ENCODE results near the gene OR11G2.

Gene OR11G2

GRCh38 chr14:20176330-20176729 lies 14.4 kb upstream of the OR11G2 start:
- Mint-ChIP-seq H3K4me3 (no peak overlapping the region), H3K27ac (no peak overlapping the region), H3K36me3 (ENCODE audit: low read depth) (no peaks in the 10 kb centered on the region), H3K27me3 (ENCODE audit: low read depth) (no peaks in the 10 kb centered on the region), H3K4me1 (no peaks in the 10 kb centered on the region), H3K9me3 (peaks cover 38% of the 10 kb centered on the region)
- no peak for TF ChIP-seq CTCF (IDR thresholded peaks at IDR 0.05; ENCODE audit: unreplicated experiment in 3 of 3)

- no peak for TF ChIP-seq CTCF (IDR thresholded peaks at IDR 0.05; ENCODE audit: unreplicated experiment in 3 of 3)
- Mint-ChIP-seq H3K36me3 (ENCODE audit: low read depth) (no peaks in the 10 kb centered on the region), H3K27ac (no peak overlapping the region), H3K4me3 (no peak overlapping the region), H3K4me1 (no peaks in the 10 kb centered on the region), H3K27me3 (ENCODE audit: low read depth) (no peaks in the 10 kb centered on the region), H3K9me3 (peaks cover 45% of the 10 kb centered on the region)
These were observed 13.2 kb upstream of the OR11G2 start for GRCh38 chr14:20177433-20177974.

DNA sequence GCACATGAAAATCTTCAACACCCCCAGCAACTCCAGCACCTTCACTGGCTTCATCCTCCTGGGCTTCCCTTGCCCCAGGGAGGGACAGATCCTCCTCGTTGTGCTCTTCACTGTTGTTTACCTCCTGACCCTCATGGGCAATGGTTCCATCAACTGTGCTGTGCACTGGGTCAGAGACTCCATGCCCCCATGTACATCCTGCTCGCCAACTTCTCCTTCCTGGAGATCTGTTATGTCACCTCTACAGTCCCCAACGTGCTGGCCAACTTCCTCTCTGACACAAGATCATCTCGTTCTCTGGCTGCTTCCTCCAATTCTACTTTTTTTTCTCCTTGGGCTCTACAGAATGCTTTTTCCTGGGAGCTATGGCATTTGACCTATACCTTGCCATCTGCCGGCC lies 11.5 kb upstream of the OR11G2 start:
- peaks cover 42% of the 10 kb centered on the region for H3K9me3 Mint-ChIP-seq
- H3K27me3 Mint-ChIP-seq (ENCODE audit: low read depth): no peaks in the 10 kb centered on the region
- no peak overlapping the region for H3K27ac Mint-ChIP-seq
- no peak overlapping the region for H3K4me3 Mint-ChIP-seq
- no peaks in the 10 kb centered on the region for H3K36me3 Mint-ChIP-seq (ENCODE audit: low read depth)
- H3K4me1 Mint-ChIP-seq: no peaks in the 10 kb centered on the region
- no peak for TF ChIP-seq CTCF (IDR thresholded peaks at IDR 0.05; ENCODE audit: unreplicated experiment in 3 of 3)

DNA sequence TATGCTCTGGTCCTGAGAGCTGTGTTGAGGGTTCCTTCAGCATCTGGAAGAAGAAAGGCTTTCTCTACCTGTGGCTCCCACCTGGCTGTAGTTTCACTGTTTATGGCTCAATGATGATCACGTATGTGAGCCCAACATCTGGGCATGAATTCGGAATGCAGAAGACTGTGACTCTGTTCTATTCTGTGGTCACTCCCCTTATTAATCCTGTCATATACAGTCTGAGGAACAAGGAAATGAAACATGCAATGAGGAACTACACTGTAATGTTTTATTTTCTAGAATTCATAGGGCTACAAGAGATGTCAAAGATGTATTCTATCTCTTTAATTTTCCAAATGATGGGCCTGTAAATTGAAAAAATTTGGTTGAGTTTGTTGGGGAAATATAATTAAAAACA lies 10.8 kb upstream of the OR11G2 start:
- Mint-ChIP-seq H3K4me1 (no peaks in the 10 kb centered on the region), H3K27ac (no peak overlapping the region), H3K27me3 (ENCODE audit: low read depth) (no peaks in the 10 kb centered on the region), H3K36me3 (ENCODE audit: low read depth) (no peaks in the 10 kb centered on the region), H3K9me3 (peaks cover 42% of the 10 kb centered on the region), H3K4me3 (no peak overlapping the region)
- no peak for TF ChIP-seq CTCF (IDR thresholded peaks at IDR 0.05; ENCODE audit: unreplicated experiment in 3 of 3)

- Mint-ChIP-seq H3K36me3 (ENCODE audit: low read depth) (no peaks in the 10 kb centered on the region), H3K4me3 (no peak overlapping the region), H3K27me3 (ENCODE audit: low read depth) (no peaks in the 10 kb centered on the region), H3K27ac (no peak overlapping the region), H3K9me3 (peaks cover 41% of the 10 kb centered on the region), H3K4me1 (no peaks in the 10 kb centered on the region)
- TF ChIP-seq CTCF (IDR thresholded peaks at IDR 0.05; ENCODE audit: unreplicated experiment in 3 of 3): no peak
These were observed 10.2 kb upstream of the OR11G2 start for GRCh38 chr14:20180486-20180885.

DNA sequence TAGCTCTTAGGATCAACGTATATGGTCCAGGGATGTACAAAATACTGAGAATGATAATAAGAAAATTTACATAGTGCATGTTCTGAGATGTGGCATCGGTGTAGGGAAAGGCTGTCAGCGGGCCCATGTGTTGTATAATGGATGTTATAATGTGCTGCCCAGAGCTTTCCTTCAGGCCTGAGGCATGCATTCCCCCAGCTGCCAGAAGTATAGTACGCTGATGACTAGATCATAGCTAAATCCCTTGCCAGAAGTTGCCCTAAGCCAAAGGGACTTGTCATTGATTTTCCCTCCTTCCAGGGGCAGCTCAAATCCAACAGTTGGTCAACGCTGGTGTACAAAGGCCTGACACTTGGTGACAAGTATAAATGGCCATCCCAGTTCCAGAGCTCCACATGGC lies 6.5 kb upstream of the OR11G2 start:
- TF ChIP-seq CTCF (IDR thresholded peaks at IDR 0.05; ENCODE audit: unreplicated experiment in 3 of 3): no peak
- no peaks in the 10 kb centered on the region for H3K27me3 Mint-ChIP-seq (ENCODE audit: low read depth)
- H3K9me3 Mint-ChIP-seq: peaks cover 42% of the 10 kb centered on the region
- H3K27ac Mint-ChIP-seq: no peak overlapping the region
- no peak overlapping the region for H3K4me3 Mint-ChIP-seq
- H3K4me1 Mint-ChIP-seq: no peaks in the 10 kb centered on the region
- no peaks in the 10 kb centered on the region for H3K36me3 Mint-ChIP-seq (ENCODE audit: low read depth)
